Neural cell (in vitro differentiated cells): Measurements from ENCODE around the gene EHBP1. TPM values are rescaled to one million over a fixed set of nuclear protein-coding genes. Genes with fewer than 3 reads are reported as not detected.

Experiments used
- H2AFZ ChIP-seq: fragments of 200-600, 300-800 bp; sonication (generic), shearing (Covaris generic); 2 replicates; pipeline ENCODE4 v1.6.0; 2014; ENCODE audit warnings: low read depth, mild to moderate bottlenecking, antibody characterized with exemption, low read length, moderate library complexity
- H3F3A ChIP-seq: fragments of 200-600 bp; shearing (Covaris generic); 2 replicates; pipeline ENCODE4 v1.6.1; 2016; ENCODE audit warnings: mild to moderate bottlenecking, moderate library complexity, mixed read lengths, antibody characterized with exemption, low read length; ENCODE audit not compliant: insufficient read depth, poor library complexity, severe bottlenecking
- H3K27ac ChIP-seq: fragments of 200-600, 300-800 bp; sonication (generic), shearing (Covaris generic); 2 replicates; pipeline ENCODE4 v1.5.1; 2014; ENCODE audit warnings: mild to moderate bottlenecking, low read length, moderate library complexity
- H3K27me3 ChIP-seq: fragments of 300-800, 200-600 bp; sonication (generic), shearing (Covaris generic); 2 replicates; pipeline ENCODE4 v1.6.0; 2014; ENCODE audit warnings: mild to moderate bottlenecking, low read depth, low read length, moderate library complexity; ENCODE audit not compliant: insufficient read depth
- H3K36me3 ChIP-seq: fragments of 300-800, 200-600 bp; sonication (generic), shearing (Covaris generic); 2 replicates; pipeline ENCODE4 v1.5.1; 2014; ENCODE audit warnings: mild to moderate bottlenecking, antibody characterized with exemption, low read length, moderate library complexity; ENCODE audit not compliant: insufficient read depth
- H3K4me2 ChIP-seq: fragments of 300-800, 200-600 bp; sonication (generic), shearing (Covaris generic); 2 replicates; pipeline ENCODE4 v1.6.0; 2014; ENCODE audit warnings: mild to moderate bottlenecking, low read length
- H3K4me3 ChIP-seq: fragments of 300-800, 200-600 bp; sonication (generic), shearing (Covaris generic); 2 replicates; pipeline ENCODE4 v1.5.1; 2014; ENCODE audit warnings: mild to moderate bottlenecking, low read length, moderate library complexity
- H3K79me2 ChIP-seq: fragments of 200-600 bp; shearing (Covaris generic); replicated peaks from 2 replicates; pipeline ENCODE4 v1.6.0; 2014; ENCODE audit warnings: mild to moderate bottlenecking, low read length, moderate library complexity; ENCODE audit not compliant: insufficient read depth
- H3K9ac ChIP-seq: fragments of 300-800, 200-600 bp; sonication (generic), shearing (Covaris generic); 2 replicates; pipeline ENCODE4 v1.6.1; 2016; ENCODE audit warnings: mild to moderate bottlenecking, low read length, mixed read lengths
- H3K9me2 ChIP-seq: fragments of 200-600 bp; shearing (Covaris generic); 2 replicates; pipeline ENCODE4 v1.6.1; 2016; ENCODE audit warnings: mild to moderate bottlenecking, low read length, mixed read lengths; ENCODE audit not compliant: insufficient read depth
- H3K9me3 ChIP-seq: fragments of 200-600, 300-800 bp; sonication (generic), shearing (Covaris generic); 2 replicates; pipeline ENCODE4 v1.6.1; 2016; ENCODE audit warnings: mild to moderate bottlenecking, mixed run types, low read length, moderate library complexity, mixed read lengths
- H4K20me1 ChIP-seq: fragments of 200-600 bp; shearing (Covaris generic); 2 replicates; pipeline ENCODE4 v1.6.1; 2016; ENCODE audit warnings: mild to moderate bottlenecking, mixed run types; ENCODE audit not compliant: insufficient read depth
- CTCF ChIP-seq: fragments of 450-650 bp; IDR thresholded peaks from 2 replicates; pipeline ENCODE4 v1.5.1; 2014; ENCODE audit warnings: antibody characterized with exemption, mild to moderate bottlenecking, moderate library complexity; ENCODE audit not compliant: poor library complexity, severe bottlenecking
- EP300 ChIP-seq: fragments of 450-650 bp; conservative IDR thresholded peaks from 2 replicates; pipeline ENCODE4 v1.6.1; 2014; ENCODE audit warnings: antibody characterized with exemption, mild to moderate bottlenecking, moderate library complexity; ENCODE audit not compliant: poor library complexity, severe bottlenecking
- EZH2 ChIP-seq: fragments of 200-600, 300-800 bp; shearing (Covaris generic), sonication (generic); IDR thresholded peaks from 2 replicates; pipeline ENCODE4 v1.6.1; 2014; ENCODE audit warnings: antibody characterized with exemption, low read length, borderline replicate concordance, mild to moderate bottlenecking; ENCODE audit not compliant: insufficient read depth, poor library complexity, severe bottlenecking
- MXI1 ChIP-seq: fragments of 450-650 bp; conservative IDR thresholded peaks from 2 replicates; pipeline ENCODE4 v1.6.1; 2014; ENCODE audit warnings: antibody characterized with exemption, mild to moderate bottlenecking; ENCODE audit not compliant: poor library complexity, severe bottlenecking
- POLR2AphosphoS5 ChIP-seq: IDR thresholded peaks from 2 replicates; pipeline ENCODE4 v1.6.1; 2012
- RAD21 ChIP-seq: fragments of 450-650 bp; conservative IDR thresholded peaks from 2 replicates; pipeline ENCODE4 v1.6.1; 2014; ENCODE audit warnings: antibody characterized with exemption, mild to moderate bottlenecking, moderate library complexity
- REST ChIP-seq: IDR thresholded peaks from 2 replicates; pipeline ENCODE4 v1.6.1; 2012; ENCODE audit warnings: borderline replicate concordance
- SMC3 ChIP-seq: fragments of 450-650 bp; conservative IDR thresholded peaks from 2 replicates; pipeline ENCODE4 v1.6.1; 2014; ENCODE audit warnings: antibody characterized with exemption, mild to moderate bottlenecking, moderate library complexity; ENCODE audit not compliant: poor library complexity
- TAF1 ChIP-seq: IDR thresholded peaks from 2 replicates; pipeline ENCODE4 v1.6.1; 2012; ENCODE audit warnings: low read depth
- polyA plus RNA-seq: library from polyadenylated mRNA; depleted of rRNA; stranded (reverse); fragments of >200 nt; gene quantifications from 2 replicates; pipeline ENCODE4 v1.2.3, GENCODE V29; 2014

Gene EHBP1
- polyA plus RNA-seq, 1 donor from 2014 or later, result 52.6 TPM

- no peak overlapping the region for H2AFZ ChIP-seq
- H3K4me2 ChIP-seq, result no peak overlapping the region
- no peaks in the 10 kb centered on the region for H3K27me3 ChIP-seq
- H3K4me3 ChIP-seq, result no peak overlapping the region
- no peaks in the 10 kb centered on the region for H4K20me1 ChIP-seq
- H3F3A ChIP-seq, result no peaks in the 10 kb centered on the region
- no peaks in the 10 kb centered on the region for H3K36me3 ChIP-seq
- H3K79me2 ChIP-seq, result no peaks in the 10 kb centered on the region
- H3K9me2 ChIP-seq, result no peaks in the 10 kb centered on the region
- H3K27ac ChIP-seq, result no peak overlapping the region
- H3K9me3 ChIP-seq, result no peaks in the 10 kb centered on the region
- no peak overlapping the region for H3K9ac ChIP-seq
- no peak for TF ChIP-seq TAF1
Measured at GRCh38 chr2:62811972-62812371, 106.5 kb downstream of the EHBP1 start.

- no peak for TF ChIP-seq CTCF
- no peak for TF ChIP-seq MXI1
- Histone ChIP-seq H3K27ac (no peak overlapping the region), H3K9me3 (no peaks in the 10 kb centered on the region), H3K9ac (no peak overlapping the region), H3K79me2 (no peaks in the 10 kb centered on the region), H3K27me3 (no peaks in the 10 kb centered on the region), H4K20me1 (no peaks in the 10 kb centered on the region), H3F3A (no peaks in the 10 kb centered on the region), H3K4me3 (no peak overlapping the region), H2AFZ (no peak overlapping the region), H3K36me3 (no peaks in the 10 kb centered on the region), H3K9me2 (no peaks in the 10 kb centered on the region), H3K4me2 (no peak overlapping the region)
Measured at GRCh38 chr2:62812921-62813825, 107.7 kb downstream of the EHBP1 start.

GRCh38 chr2:62814123-62814522, 108.6 kb downstream of the EHBP1 start:
- H3K4me3 ChIP-seq, result no peak overlapping the region
- no peaks in the 10 kb centered on the region for H3K79me2 ChIP-seq
- H3K36me3 ChIP-seq, result no peaks in the 10 kb centered on the region
- no peak overlapping the region for H3K4me2 ChIP-seq
- no peaks in the 10 kb centered on the region for H3K9me2 ChIP-seq
- no peak overlapping the region for H3K9ac ChIP-seq
- no peak overlapping the region for H2AFZ ChIP-seq
- H3K27ac ChIP-seq, result no peak overlapping the region
- no peaks in the 10 kb centered on the region for H3F3A ChIP-seq
- no peaks in the 10 kb centered on the region for H4K20me1 ChIP-seq
- TF ChIP-seq MXI1, result no peak
- no peak for TF ChIP-seq RAD21
- no peak for TF ChIP-seq TAF1
- TF ChIP-seq EZH2, result no peak
- TF ChIP-seq REST, result no peak
- no peak for TF ChIP-seq EP300
- no peak for TF ChIP-seq CTCF
- TF ChIP-seq SMC3, result no peak
- no peak for TF ChIP-seq POLR2AphosphoS5
- H3K9me3 ChIP-seq, result no peaks in the 10 kb centered on the region
- H3K27me3 ChIP-seq, result no peaks in the 10 kb centered on the region
